ENCODE results near the gene FITM1.

DNA sequence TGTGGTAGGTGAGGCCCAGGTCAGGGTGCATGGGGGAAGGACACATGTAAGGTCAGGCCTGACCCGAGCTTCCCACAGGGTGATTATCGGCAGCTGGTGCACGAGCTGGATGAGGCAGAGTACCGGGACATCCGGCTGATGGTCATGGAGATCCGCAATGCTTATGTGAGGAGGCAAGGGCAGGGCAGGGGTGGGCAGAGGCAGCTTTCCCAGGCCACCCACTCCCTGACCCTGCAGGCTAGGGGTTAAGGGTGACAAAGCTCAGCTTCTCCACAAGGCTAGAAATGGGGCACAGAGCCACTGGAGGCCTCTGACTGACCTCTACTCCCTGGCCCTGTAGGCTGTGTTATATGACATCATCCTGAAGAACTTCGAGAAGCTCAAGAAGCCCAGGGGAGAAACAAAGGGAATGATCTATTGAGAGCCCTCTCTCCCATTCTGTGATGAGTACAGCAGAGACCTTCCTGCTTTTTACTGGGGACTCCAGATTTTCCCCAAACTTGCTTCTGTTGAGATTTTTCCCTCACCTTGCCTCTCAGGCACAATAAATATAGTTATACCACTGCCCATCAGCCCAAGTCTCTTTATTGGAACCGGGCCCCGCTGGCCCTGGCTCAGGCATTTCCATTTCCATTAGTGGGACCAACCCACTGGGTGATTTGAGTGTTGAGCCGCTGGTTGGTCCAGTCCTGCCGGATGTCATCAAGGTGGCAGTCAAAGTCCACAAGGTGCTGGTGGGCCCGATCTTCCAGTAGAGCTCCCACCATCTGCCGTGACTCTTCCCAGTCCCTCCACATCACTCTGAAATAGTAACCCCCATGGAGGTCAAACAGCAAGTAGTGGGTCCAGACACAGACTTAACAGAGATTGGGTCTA, 8.2 kb downstream of the FITM1 start:
- TF ChIP-seq EZH2 (IDR thresholded peaks at IDR 0.05; ENCODE audit: borderline replicate concordance, low read length) (no peak), CTCF (conservative IDR thresholded peaks at IDR 0.05 in 1 of 2, IDR thresholded peaks at IDR 0.05 in 1 of 2; ENCODE audit: extremely low read depth in 1 of 2, insufficient read depth in 1 of 2, low read depth in 1 of 2, low read length in 2 of 2) (no peak)
